Muscle layer of colon (tissue), 2 donors: ENCODE data around the gene ARHGAP29.
A peak's percentile ranks its signal among the peaks of the same experiment; 100 is the strongest.

Source experiments
- H3K27ac ChIP-seq: one replicate; pipeline ENCODE4 v1.7.0; 2013; ENCODE audit warnings: low read depth, mild to moderate bottlenecking, low read length, moderate library complexity
- H3K27me3 ChIP-seq, 2 donors: one replicate each; pipeline ENCODE4 v1.7.0; 2013; ENCODE audit warnings: low read length in 2 of 2, mild to moderate bottlenecking in 2 of 2; ENCODE audit not compliant: insufficient read depth in 2 of 2, control insufficient read depth in 1 of 2
- H3K36me3 ChIP-seq: one replicate; pipeline ENCODE4 v1.7.0; 2013; ENCODE audit warnings: mild to moderate bottlenecking, low read length; ENCODE audit not compliant: insufficient read depth
- H3K4me1 ChIP-seq: one replicate; pipeline ENCODE4 v1.7.0; 2013; ENCODE audit warnings: mild to moderate bottlenecking, low read length; ENCODE audit not compliant: insufficient read depth
- H3K4me3 ChIP-seq, 2 donors: one replicate each; pipeline ENCODE4 v1.7.0; 2013; ENCODE audit warnings: low read length in 2 of 2, low read depth in 1 of 2, mild to moderate bottlenecking in 1 of 2, moderate library complexity in 1 of 2
- H3K9ac ChIP-seq: one replicate; pipeline ENCODE4 v1.7.0; 2013; ENCODE audit warnings: low read length
- H3K9me3 ChIP-seq: one replicate; pipeline ENCODE4 v1.7.0; 2013; ENCODE audit warnings: mild to moderate bottlenecking, low read length
- donor health status: abdominal sarcoma.
- donor health status: Adenocarcinoma of cecum.

The ARHGAP29 gene

GRCh38 chr1:94259635-94260289, 22.4 kb upstream of the ARHGAP29 start:
- Histone ChIP-seq H3K36me3 (no peaks in the 10 kb centered on the region), H3K4me3 (no peak overlapping the region), H3K9ac (no peak overlapping the region), H3K9me3 (no peaks in the 10 kb centered on the region), H3K4me1 (no peaks in the 10 kb centered on the region), H3K27me3 (no peaks in the 10 kb centered on the region), H3K27ac (no peak overlapping the region)

DNA sequence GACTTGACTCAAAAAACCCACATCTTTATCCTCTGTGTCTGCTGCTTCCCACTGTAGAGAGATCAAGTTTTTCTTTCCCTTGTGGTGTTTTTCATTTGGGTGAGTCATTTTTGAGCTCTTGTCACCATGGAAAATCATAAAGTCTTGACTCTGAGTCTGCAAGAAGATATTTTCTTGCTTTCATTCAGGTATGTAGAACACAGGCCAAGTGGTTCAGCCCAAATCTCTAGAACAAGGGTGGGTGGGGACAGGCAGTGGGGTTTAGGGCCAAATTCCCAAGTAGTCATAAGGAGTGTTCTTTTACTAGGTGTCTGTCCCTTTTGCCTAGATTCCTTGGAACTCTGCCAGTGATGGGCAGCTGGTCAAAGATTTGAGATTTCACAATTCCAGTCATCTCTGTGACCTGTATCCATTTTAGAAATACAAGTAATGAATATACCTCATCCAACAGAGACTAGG, 21.5 kb upstream of the ARHGAP29 start:
- Histone ChIP-seq H3K27me3 (no peaks in the 10 kb centered on the region), H3K36me3 (no peaks in the 10 kb centered on the region), H3K9ac (no peak overlapping the region), H3K4me1 (no peaks in the 10 kb centered on the region), H3K4me3 (no peak overlapping the region), H3K27ac (no peak overlapping the region), H3K9me3 (no peaks in the 10 kb centered on the region)

DNA sequence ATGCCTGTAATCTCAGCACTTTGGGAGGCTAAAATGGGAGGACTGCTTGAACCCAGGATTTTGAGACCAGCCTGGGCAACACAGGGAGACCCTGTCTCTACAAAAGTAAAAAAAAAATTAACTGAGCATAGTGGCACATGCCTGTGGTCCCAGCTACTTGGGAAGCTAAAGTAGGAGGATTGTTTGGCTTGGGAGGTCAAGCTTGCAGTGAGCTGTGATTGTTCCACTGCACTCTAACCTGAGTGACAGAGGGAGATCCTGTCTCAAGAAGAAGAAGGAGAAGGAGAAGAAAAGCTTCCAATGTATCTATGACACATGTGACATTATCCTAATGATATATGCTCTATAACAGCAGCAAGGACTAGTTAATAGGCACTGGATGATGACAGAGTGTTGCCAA, 20.1 kb upstream of the ARHGAP29 start:
- no peaks in the 10 kb centered on the region for H3K4me1 ChIP-seq
- no peaks in the 10 kb centered on the region for H3K9me3 ChIP-seq
- H3K27ac ChIP-seq = no peak overlapping the region
- no peak overlapping the region for H3K4me3 ChIP-seq
- no peaks in the 10 kb centered on the region for H3K36me3 ChIP-seq
- H3K9ac ChIP-seq = no peak overlapping the region
- no peaks in the 10 kb centered on the region for H3K27me3 ChIP-seq

GRCh38 chr1:94255476-94255875, 18.1 kb upstream of the ARHGAP29 start:
- H3K4me1 ChIP-seq = no peaks in the 10 kb centered on the region

GRCh38 chr1:94254073-94254810, 16.9 kb upstream of the ARHGAP29 start:
- Histone ChIP-seq H3K27me3 (no peaks in the 10 kb centered on the region), H3K9ac (no peak overlapping the region), H3K9me3 (no peaks in the 10 kb centered on the region), H3K36me3 (no peaks in the 10 kb centered on the region), H3K4me1 (no peaks in the 10 kb centered on the region), H3K27ac (no peak overlapping the region), H3K4me3 (no peak overlapping the region)

More at GRCh38 chr1:94255476-94255875, 18.1 kb upstream of the ARHGAP29 start:
- Histone ChIP-seq H3K36me3 (no peaks in the 10 kb centered on the region), H3K9me3 (no peaks in the 10 kb centered on the region), H3K4me3 (no peak overlapping the region), H3K27me3 (no peaks in the 10 kb centered on the region), H3K27ac (no peak overlapping the region), H3K9ac (no peak overlapping the region)

DNA sequence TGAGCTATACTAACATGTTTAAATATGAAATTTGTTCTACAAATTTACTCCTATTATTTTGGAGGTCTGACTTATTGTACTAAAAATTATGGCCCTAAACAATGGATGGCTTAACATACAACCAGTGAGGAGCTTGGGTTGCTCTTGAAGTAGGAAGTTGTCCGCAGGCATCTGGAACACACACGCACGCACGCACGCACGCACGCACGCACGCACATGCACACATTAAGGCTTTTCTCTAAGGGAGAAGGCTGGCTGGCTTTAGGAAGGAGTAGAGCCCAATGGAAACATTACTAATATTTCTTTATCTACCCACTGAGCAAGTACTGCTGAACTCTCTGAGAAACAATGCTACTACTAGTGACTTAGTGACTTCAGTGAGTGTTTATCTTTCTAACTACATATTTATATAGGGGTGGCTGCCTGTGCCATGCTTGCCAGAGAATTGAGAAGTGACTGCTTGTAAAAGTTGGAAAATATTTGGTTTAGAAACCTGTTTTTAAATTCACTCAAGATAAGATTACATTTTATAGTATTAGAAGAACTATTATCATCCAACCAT, 16.2 kb upstream of the ARHGAP29 start:
- no peaks in the 10 kb centered on the region for H3K4me1 ChIP-seq
- no peaks in the 10 kb centered on the region for H3K36me3 ChIP-seq
- no peak overlapping the region for H3K9ac ChIP-seq
- H3K9me3 ChIP-seq = no peaks in the 10 kb centered on the region
- H3K27ac ChIP-seq = no peak overlapping the region
- H3K4me3 ChIP-seq = no peak overlapping the region
- no peaks in the 10 kb centered on the region for H3K27me3 ChIP-seq

GRCh38 chr1:94250341-94250740, 13.0 kb upstream of the ARHGAP29 start:
- no peak overlapping the region for H3K9ac ChIP-seq
- H3K27ac ChIP-seq = no peak overlapping the region
- no peak overlapping the region for H3K4me3 ChIP-seq
- H3K27me3 ChIP-seq = peaks cover 0 to 9% of the 10 kb centered on the region in 2 donors
- H3K36me3 ChIP-seq = no peaks in the 10 kb centered on the region
- no peaks in the 10 kb centered on the region for H3K4me1 ChIP-seq
- no peaks in the 10 kb centered on the region for H3K9me3 ChIP-seq

DNA sequence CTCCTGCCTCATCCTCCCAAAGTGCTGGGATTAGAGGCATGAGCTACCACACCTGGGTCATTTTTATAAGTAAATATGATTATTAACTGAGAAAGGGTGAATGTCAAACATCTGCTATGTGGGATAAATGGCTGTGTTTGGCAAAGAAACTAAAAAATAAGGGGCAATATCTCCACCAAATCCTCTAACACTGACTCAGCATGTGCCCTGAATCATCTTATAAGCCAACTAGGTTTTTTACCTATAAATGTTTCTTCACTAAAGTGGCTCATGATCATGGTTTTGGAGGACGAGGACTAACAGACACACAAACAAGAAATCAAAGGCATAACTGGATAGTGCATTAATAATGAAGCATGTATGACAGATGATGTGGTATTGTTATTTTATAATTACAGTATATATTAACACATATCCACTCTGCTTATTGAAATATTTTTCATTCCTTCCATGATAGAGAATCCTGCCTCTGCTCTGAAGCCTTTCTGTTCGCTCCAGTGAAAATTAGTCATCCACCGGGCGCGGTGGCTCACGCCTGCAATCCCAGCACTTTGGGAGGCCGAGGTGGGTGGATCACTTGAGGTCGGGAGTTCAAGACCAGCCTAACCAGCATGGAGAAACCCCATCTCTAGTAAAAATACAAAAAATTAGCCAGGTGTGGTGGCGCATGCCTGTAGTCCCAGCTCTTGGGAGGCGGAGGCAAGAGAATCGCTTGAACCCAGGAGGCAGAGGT, 11.7 kb upstream of the ARHGAP29 start:
- Histone ChIP-seq H3K27me3 (peaks cover 0 to 9% of the 10 kb centered on the region in 2 donors), H3K4me1 (no peaks in the 10 kb centered on the region), H3K36me3 (no peaks in the 10 kb centered on the region), H3K9me3 (no peaks in the 10 kb centered on the region), H3K4me3 (no peak overlapping the region), H3K9ac (no peak overlapping the region), H3K27ac (no peak overlapping the region)

DNA sequence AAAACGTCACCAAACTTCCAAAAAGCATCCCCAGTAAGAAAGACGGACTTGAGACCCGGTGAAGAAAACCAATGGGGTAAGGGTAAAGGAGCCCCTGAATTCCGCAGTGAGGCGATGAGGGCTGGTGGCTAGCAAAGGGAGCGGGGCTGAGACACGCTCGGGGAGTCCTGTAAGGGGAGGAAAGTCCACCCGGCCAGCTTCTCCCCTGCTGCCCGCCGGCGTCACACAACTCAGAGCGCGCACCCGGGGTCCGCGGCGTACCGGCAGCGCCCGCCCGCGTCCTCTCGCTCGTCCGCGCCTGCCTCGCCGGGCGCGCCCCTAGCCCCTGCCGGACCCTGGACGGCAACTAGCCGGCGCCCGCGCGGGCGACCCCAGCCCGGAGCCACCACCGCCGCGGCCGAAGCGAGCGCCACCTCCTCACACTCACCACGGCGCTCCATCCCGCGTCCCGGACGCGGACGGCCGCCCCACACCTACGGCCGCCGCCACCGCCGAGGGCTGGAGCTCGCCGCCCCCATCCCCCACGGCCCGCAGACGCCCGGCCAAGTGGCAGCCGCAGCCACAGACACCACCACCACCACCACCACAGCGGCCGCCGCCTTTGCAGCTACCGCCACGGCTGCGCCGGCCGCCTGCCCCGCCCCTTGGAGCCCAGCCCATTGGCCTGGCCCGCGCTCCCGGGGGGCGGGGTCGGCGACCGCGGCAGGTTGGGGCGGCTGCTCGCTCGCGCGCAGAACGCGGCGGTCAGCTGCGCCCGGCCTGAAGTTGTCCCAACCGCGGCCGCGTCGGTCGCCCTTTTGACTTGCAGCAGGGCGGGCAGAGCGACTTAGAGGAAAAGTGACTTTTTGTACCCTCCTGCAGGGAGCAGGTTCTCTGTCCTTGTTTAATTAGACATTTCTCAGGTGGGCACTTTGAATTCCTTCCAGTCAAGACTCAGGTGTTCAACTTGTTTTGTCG, 10.0 kb upstream of the ARHGAP29 start:
- Histone ChIP-seq H3K27me3 (peaks cover 0 to 9% of the 10 kb centered on the region in 2 donors), H3K4me1 (no peaks in the 10 kb centered on the region), H3K4me3 (peak overlapping the region; percentile 54 to 68), H3K27ac (no peak overlapping the region), H3K36me3 (no peaks in the 10 kb centered on the region), H3K9me3 (peaks cover 3% of the 10 kb centered on the region), H3K9ac (no peak overlapping the region)

DNA sequence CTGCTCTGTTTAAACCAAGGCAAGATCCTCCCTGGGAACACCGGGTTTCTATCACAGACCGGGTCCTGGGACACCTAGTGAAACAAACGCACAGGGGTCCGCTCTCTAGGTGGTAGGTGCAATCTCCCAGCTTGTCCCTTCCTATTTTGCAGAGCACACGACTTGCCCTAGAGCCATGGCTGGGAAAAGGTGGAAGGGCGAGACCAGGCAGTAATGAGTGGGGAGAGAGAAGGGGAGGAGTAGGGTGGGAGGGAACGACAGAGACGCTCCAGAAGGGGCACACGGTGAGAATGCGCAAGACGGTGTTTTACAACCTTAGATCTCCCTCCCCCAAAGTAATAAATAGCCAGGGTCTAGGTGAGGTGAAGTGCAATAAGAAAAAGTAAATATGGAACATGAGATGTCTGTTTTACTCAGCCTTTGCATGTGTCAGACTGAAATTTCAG, 9.3 kb upstream of the ARHGAP29 start:
- peaks cover 0 to 9% of the 10 kb centered on the region in 2 donors for H3K27me3 ChIP-seq

More for the DNA sequence above, 9.3 kb upstream of the ARHGAP29 start:
- Histone ChIP-seq H3K27ac (no peak overlapping the region), H3K4me1 (no peaks in the 10 kb centered on the region), H3K9me3 (peaks cover 3% of the 10 kb centered on the region), H3K4me3 (peak overlapping the region; percentile 54 to 68), H3K9ac (no peak overlapping the region), H3K36me3 (no peaks in the 10 kb centered on the region)
